KMS-11 (cell line): ENCODE results near the gene HFM1.
"Not testable (repeated sequence)": the region's sequence is repeated elsewhere in the genome, so short reads cannot be mapped to it uniquely, and the experiment has no call there.

Experiments used
- H2AFZ ChIP-seq: fragments of 200-600 bp; sonication (generic); 2 replicates; pipeline ENCODE4 v1.6.1; 2016; ENCODE audit warnings: antibody characterized with exemption, mixed run types, low read depth
- H3K27ac ChIP-seq: fragments of 200-600 bp; sonication (generic); 2 replicates; pipeline ENCODE4 v1.6.1; 2016; ENCODE audit warnings: mild to moderate bottlenecking, mixed run types
- H3K27me3 ChIP-seq: fragments of 200-600 bp; sonication (generic); 2 replicates; pipeline ENCODE4 v1.6.1; 2017; ENCODE audit warnings: mild to moderate bottlenecking, low read depth, mixed run types, moderate library complexity; ENCODE audit not compliant: insufficient read depth
- H3K36me3 ChIP-seq: fragments of 200-600 bp; sonication (generic); 2 replicates; pipeline ENCODE4 v1.6.1; 2017; ENCODE audit warnings: mild to moderate bottlenecking, mixed run types; ENCODE audit not compliant: insufficient read depth
- H3K4me1 ChIP-seq: fragments of 200-600 bp; sonication (generic); 2 replicates; pipeline ENCODE4 v1.6.1; 2016; ENCODE audit warnings: mild to moderate bottlenecking, low read depth, mixed run types; ENCODE audit not compliant: poor library complexity, severe bottlenecking
- H3K4me2 ChIP-seq: fragments of 200-600 bp; sonication (generic); 2 replicates; pipeline ENCODE4 v1.7.0; 2016; ENCODE audit warnings: mild to moderate bottlenecking, mixed run types
- H3K4me3 ChIP-seq: fragments of 200-600 bp; sonication (generic); IDR thresholded peaks from 2 replicates; pipeline ENCODE4 v1.6.1; 2017; ENCODE audit warnings: low read depth, low read length, mixed read lengths; ENCODE audit not compliant: insufficient read depth
- H3K79me2 ChIP-seq: fragments of 200-600 bp; sonication (generic); 2 replicates; pipeline ENCODE4 v1.6.1; 2016; ENCODE audit warnings: low read depth, mixed run types; ENCODE audit not compliant: insufficient read depth
- H3K9ac ChIP-seq: fragments of 200-600 bp; sonication (generic); 2 replicates; pipeline ENCODE4 v1.6.1; 2016; ENCODE audit warnings: mild to moderate bottlenecking, mixed run types
- H4K20me1 ChIP-seq: fragments of 200-600 bp; sonication (generic); 2 replicates; pipeline ENCODE4 v1.6.1; 2016; ENCODE audit warnings: mild to moderate bottlenecking, mixed run types; ENCODE audit not compliant: insufficient read depth
- CTCF ChIP-seq: fragments of 200-600 bp; sonication (generic); conservative IDR thresholded peaks from 2 replicates; pipeline ENCODE4 v1.6.1; 2017; ENCODE audit warnings: low read depth, mild to moderate bottlenecking, antibody characterized with exemption, low read length, moderate library complexity, mixed read lengths

The HFM1 gene

DNA sequence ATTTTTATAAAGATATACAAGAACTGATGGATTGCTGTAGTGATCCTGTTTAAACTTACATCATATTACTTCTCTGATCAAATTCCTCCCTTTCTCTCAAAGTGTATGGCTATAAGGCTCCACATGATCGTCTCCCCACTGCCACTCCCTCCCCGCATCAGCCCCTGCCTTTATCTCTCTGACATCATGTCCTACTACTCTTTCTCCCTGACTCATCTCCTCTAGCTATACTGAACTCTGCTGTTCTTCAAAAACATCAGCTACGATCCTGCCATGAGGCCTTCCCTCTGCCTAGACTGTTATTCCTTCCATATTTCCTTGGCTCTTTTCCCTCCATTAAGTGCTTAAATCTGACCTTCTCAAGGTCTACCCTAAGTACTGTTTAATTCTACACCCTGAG is 22.8 kb downstream of the HFM1 start:
- Histone ChIP-seq H3K4me1 (no peaks in the 10 kb centered on the region), H3K9ac (no peak overlapping the region), H4K20me1 (no peaks in the 10 kb centered on the region), H2AFZ (no peak overlapping the region), H3K36me3 (no peaks in the 10 kb centered on the region), H3K27ac (no peak overlapping the region), H3K4me2 (no peak overlapping the region), H3K79me2 (no peaks in the 10 kb centered on the region), H3K4me3 (no peak overlapping the region), H3K27me3 (no peaks in the 10 kb centered on the region)
- TF ChIP-seq CTCF: no peak

GRCh38 chr1:91374086-91374485 is 30.6 kb downstream of the HFM1 start:
- no peak for TF ChIP-seq CTCF
- H3K27ac ChIP-seq: no peak overlapping the region

DNA sequence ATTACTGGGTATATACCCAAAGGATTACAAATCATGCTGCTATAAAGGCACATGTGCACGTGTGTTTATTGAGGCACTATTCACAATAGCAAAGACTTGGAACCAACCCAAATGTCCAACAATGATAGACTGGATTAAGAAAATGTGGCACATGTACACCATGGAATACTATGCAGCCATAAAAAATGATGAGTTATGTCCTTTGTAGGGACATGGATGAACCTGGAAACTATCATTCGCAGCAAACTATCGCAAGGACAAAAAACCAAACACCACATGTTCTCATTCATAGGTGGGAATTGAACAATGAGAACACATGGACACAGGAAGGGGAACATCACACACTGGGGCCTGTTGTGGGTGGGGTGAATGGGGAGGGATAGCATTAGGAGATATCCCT is 32.4 kb downstream of the HFM1 start:
- H3K9ac ChIP-seq, H2AFZ ChIP-seq, H3K27ac ChIP-seq, H3K27me3 ChIP-seq, H3K36me3 ChIP-seq, H4K20me1 ChIP-seq, H3K4me1 ChIP-seq, H3K4me2 ChIP-seq, H3K4me3 ChIP-seq, H3K79me2 ChIP-seq: not testable (repeated sequence)

More at GRCh38 chr1:91374086-91374485, 30.6 kb downstream of the HFM1 start:
- Histone ChIP-seq H4K20me1 (no peaks in the 10 kb centered on the region), H3K79me2 (no peaks in the 10 kb centered on the region), H3K36me3 (no peaks in the 10 kb centered on the region), H2AFZ (no peak overlapping the region), H3K4me2 (no peak overlapping the region), H3K9ac (no peak overlapping the region), H3K27me3 (no peaks in the 10 kb centered on the region), H3K4me1 (no peaks in the 10 kb centered on the region), H3K4me3 (no peak overlapping the region)

- no peak overlapping the region for H3K4me2 ChIP-seq
- H3K9ac ChIP-seq: no peak overlapping the region
- TF ChIP-seq CTCF: no peak
- H3K27me3 ChIP-seq: no peaks in the 10 kb centered on the region
- no peaks in the 10 kb centered on the region for H3K36me3 ChIP-seq
- H3K79me2 ChIP-seq: no peaks in the 10 kb centered on the region
- H3K4me3 ChIP-seq: no peak overlapping the region
- H4K20me1 ChIP-seq: no peaks in the 10 kb centered on the region
- no peaks in the 10 kb centered on the region for H3K4me1 ChIP-seq
- H2AFZ ChIP-seq: no peak overlapping the region
- H3K27ac ChIP-seq: no peak overlapping the region
Observed at GRCh38 chr1:91349524-91349923, 55.1 kb downstream of the HFM1 start.

- H2AFZ ChIP-seq: no peak overlapping the region
- no peak overlapping the region for H3K9ac ChIP-seq
- no peaks in the 10 kb centered on the region for H3K36me3 ChIP-seq
- H3K79me2 ChIP-seq: no peaks in the 10 kb centered on the region
- H3K4me2 ChIP-seq: no peak overlapping the region
- no peak for TF ChIP-seq CTCF
- no peaks in the 10 kb centered on the region for H4K20me1 ChIP-seq
- no peaks in the 10 kb centered on the region for H3K4me1 ChIP-seq
- no peak overlapping the region for H3K4me3 ChIP-seq
- H3K27me3 ChIP-seq: no peaks in the 10 kb centered on the region
- no peak overlapping the region for H3K27ac ChIP-seq
Observed at GRCh38 chr1:91346824-91347223, 57.8 kb downstream of the HFM1 start.
